ENCODE results near the gene TTC19.

The TTC19 gene

DNA sequence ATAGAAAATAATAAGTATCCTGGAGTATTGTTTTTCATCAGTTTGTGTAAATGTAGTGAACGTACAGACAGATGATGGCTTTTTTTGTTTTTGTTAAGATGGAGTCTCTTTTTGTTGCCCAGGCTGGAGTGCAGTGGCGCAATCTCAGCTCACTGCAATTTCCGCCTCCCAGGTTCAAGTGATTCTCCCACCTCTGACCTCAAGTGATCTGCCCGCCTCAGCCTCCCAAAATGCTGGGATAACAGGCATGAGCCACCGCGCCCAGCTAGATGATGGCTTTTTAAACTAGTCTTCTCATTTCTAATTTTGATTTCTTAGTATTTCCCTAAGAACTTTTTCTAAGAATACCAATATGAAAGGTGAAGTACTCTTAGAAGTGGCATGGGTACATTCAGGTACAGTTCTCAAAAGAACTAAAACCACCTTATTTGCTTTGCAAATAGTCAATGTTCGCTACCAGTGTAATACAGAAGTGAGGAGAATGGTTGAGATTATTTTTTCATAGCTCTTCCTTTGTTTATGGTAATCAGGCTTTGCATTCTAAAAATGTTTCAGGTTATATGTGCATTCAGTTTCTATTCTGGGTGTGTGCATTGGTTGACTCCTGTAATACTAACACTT lies 34.2 kb downstream of the TTC19 start:
- no peak for TF ChIP-seq EZH2phosphoT487 (IDR thresholded peaks at IDR 0.05; ENCODE audit: borderline replicate concordance)
- TF ChIP-seq, protein P1, sequence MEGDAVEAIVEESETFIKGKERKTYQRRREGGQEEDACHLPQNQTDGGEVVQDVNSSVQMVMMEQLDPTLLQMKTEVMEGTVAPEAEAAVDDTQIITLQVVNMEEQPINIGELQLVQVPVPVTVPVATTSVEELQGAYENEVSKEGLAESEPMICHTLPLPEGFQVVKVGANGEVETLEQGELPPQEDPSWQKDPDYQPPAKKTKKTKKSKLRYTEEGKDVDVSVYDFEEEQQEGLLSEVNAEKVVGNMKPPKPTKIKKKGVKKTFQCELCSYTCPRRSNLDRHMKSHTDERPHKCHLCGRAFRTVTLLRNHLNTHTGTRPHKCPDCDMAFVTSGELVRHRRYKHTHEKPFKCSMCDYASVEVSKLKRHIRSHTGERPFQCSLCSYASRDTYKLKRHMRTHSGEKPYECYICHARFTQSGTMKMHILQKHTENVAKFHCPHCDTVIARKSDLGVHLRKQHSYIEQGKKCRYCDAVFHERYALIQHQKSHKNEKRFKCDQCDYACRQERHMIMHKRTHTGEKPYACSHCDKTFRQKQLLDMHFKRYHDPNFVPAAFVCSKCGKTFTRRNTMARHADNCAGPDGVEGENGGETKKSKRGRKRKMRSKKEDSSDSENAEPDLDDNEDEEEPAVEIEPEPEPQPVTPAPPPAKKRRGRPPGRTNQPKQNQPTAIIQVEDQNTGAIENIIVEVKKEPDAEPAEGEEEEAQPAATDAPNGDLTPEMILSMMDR (conservative IDR thresholded peaks at IDR 0.05; ENCODE audit: low read length) = no peak
- H3K27me3 ChIP-seq (ENCODE audit: insufficient read depth, low read length, poor library complexity, severe bottlenecking) = no peaks in the 10 kb centered on the region
- peaks cover 99% of the 10 kb centered on the region for H3K36me3 ChIP-seq (ENCODE audit: insufficient read depth, low read length)
- H3K9ac ChIP-seq (ENCODE audit: low read depth, low read length, poor library complexity, severe bottlenecking) = no peak overlapping the region
- H3F3A ChIP-seq (ENCODE audit: low read depth) = no peaks in the 10 kb centered on the region; the same call in 1 of the 2 replicates
- H4K20me1 ChIP-seq (ENCODE audit: insufficient read depth, low read length, poor library complexity, severe bottlenecking) = peaks cover 7% of the 10 kb centered on the region
- no peaks in the 10 kb centered on the region for H3K79me2 ChIP-seq (ENCODE audit: insufficient read depth, low read length)
- no peak overlapping the region for H3K4me2 ChIP-seq (ENCODE audit: low read depth, low read length, poor library complexity, severe bottlenecking)
- no peak overlapping the region for H3K4me3 ChIP-seq (ENCODE audit: low read length, poor library complexity, severe bottlenecking)
- H2AFZ ChIP-seq (ENCODE audit: low read length) = no peak overlapping the region
- H3K4me1 ChIP-seq (ENCODE audit: insufficient read depth, low read length, poor library complexity, severe bottlenecking) = no peaks in the 10 kb centered on the region
- no peaks in the 10 kb centered on the region for H3K9me2 ChIP-seq (replicated peaks; ENCODE audit: low read depth, low read length)
- no peaks in the 10 kb centered on the region for H3K9me3 ChIP-seq (ENCODE audit: insufficient read depth, low read depth, low read length)

DNA sequence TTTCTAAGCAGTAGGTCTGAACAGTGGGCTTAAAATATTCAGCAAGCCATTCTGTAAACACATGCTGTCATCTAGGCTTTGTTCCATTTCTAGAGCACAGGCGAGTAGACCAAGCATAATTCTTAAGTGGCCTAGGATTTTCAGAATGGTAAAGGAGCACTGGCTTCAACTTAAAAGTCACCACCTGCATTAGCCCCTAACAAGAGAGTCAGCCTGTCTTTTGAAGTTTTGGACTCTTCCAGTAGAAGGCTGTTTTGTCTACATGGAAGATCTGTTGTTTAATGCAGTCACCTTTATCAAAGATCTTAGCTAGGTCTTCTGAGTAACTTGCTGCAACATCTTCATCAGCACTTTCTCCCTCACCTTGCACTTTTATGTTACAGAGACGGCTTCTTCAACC lies 36.6 kb downstream of the TTC19 start:
- no peaks in the 10 kb centered on the region for H3K4me1 ChIP-seq (ENCODE audit: insufficient read depth, low read length, poor library complexity, severe bottlenecking)
- H3K9ac ChIP-seq (ENCODE audit: low read depth, low read length, poor library complexity, severe bottlenecking) = no peak overlapping the region
- no peak for TF ChIP-seq EZH2phosphoT487 (IDR thresholded peaks at IDR 0.05; ENCODE audit: borderline replicate concordance)
- TF ChIP-seq, protein P1 (conservative IDR thresholded peaks at IDR 0.05; ENCODE audit: low read length) = no peak
- H2AFZ ChIP-seq (ENCODE audit: low read length) = no peak overlapping the region
- no peak overlapping the region for H3K4me2 ChIP-seq (ENCODE audit: low read depth, low read length, poor library complexity, severe bottlenecking)
- no peaks in the 10 kb centered on the region for H3K79me2 ChIP-seq (ENCODE audit: insufficient read depth, low read length)
- no peaks in the 10 kb centered on the region for H3K9me2 ChIP-seq (replicated peaks; ENCODE audit: low read depth, low read length)
- H3F3A ChIP-seq (ENCODE audit: low read depth) = no peaks in the 10 kb centered on the region; the same call in 1 of the 2 replicates
- no peaks in the 10 kb centered on the region for H3K27me3 ChIP-seq (ENCODE audit: insufficient read depth, low read length, poor library complexity, severe bottlenecking)
- H3K4me3 ChIP-seq (ENCODE audit: low read length, poor library complexity, severe bottlenecking) = no peak overlapping the region
- peaks cover 92% of the 10 kb centered on the region for H3K36me3 ChIP-seq (ENCODE audit: insufficient read depth, low read length)
- no peaks in the 10 kb centered on the region for H3K9me3 ChIP-seq (ENCODE audit: insufficient read depth, low read depth, low read length)
- peaks cover 4% of the 10 kb centered on the region for H4K20me1 ChIP-seq (ENCODE audit: insufficient read depth, low read length, poor library complexity, severe bottlenecking)

DNA sequence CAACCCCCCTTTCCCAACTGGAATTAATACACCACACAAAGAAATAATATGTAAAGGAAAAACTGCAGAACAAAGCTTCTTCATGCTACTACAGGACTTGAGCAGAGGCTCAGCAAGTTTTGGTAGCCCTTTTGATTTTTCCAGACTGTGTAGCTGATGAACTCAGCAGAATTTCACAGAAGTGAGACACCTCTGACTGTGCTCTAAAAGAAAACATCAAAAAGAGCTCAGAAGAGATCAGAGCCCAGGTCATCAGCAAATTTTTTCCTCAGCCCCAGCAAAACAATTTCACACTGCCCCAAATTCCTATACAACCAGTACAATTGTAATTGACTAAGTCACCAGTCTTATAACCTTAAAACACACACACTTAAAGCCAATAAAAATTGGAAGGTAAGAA lies 38.0 kb downstream of the TTC19 start:
- H2AFZ ChIP-seq (ENCODE audit: low read length) = no peak overlapping the region
- H3K9me2 ChIP-seq (replicated peaks; ENCODE audit: low read depth, low read length) = no peaks in the 10 kb centered on the region
- H3K9ac ChIP-seq (ENCODE audit: low read depth, low read length, poor library complexity, severe bottlenecking) = no peak overlapping the region
- H3K9me3 ChIP-seq (ENCODE audit: insufficient read depth, low read depth, low read length) = no peaks in the 10 kb centered on the region
- no peaks in the 10 kb centered on the region for H3K27me3 ChIP-seq (ENCODE audit: insufficient read depth, low read length, poor library complexity, severe bottlenecking)
- TF ChIP-seq, protein P1 (conservative IDR thresholded peaks at IDR 0.05; ENCODE audit: low read length) = no peak
- no peak for TF ChIP-seq EZH2phosphoT487 (IDR thresholded peaks at IDR 0.05; ENCODE audit: borderline replicate concordance)
- no peaks in the 10 kb centered on the region for H3K4me1 ChIP-seq (ENCODE audit: insufficient read depth, low read length, poor library complexity, severe bottlenecking)
- H3K4me3 ChIP-seq (ENCODE audit: low read length, poor library complexity, severe bottlenecking) = no peak overlapping the region
- no peak overlapping the region for H3K4me2 ChIP-seq (ENCODE audit: low read depth, low read length, poor library complexity, severe bottlenecking)
- no peaks in the 10 kb centered on the region for H4K20me1 ChIP-seq (ENCODE audit: insufficient read depth, low read length, poor library complexity, severe bottlenecking)
- H3K79me2 ChIP-seq (ENCODE audit: insufficient read depth, low read length) = no peaks in the 10 kb centered on the region
- H3F3A ChIP-seq (ENCODE audit: low read depth) = no peaks in the 10 kb centered on the region; the same call in 1 of the 2 replicates
- peaks cover 87% of the 10 kb centered on the region for H3K36me3 ChIP-seq (ENCODE audit: insufficient read depth, low read length)

Data from Loucy (cell line).